Endothelial cell (in vitro differentiated cells): Measurements from ENCODE around the gene KIAA1191. TPM values are rescaled to one million over a fixed set of nuclear protein-coding genes. Genes with fewer than 3 reads are reported as not detected.

ENCODE experiments used
- DNase-seq: peaks from one replicate; pipeline ENCODE4 v3.0.0; 2021; ENCODE audit warnings: low spot score
- H3K27ac Mint-ChIP-seq: one replicate; pipeline ENCODE4 v1.8.0; 2021; ENCODE audit warnings: mixed read lengths, inconsistent platforms; ENCODE audit not compliant: unreplicated experiment
- H3K27me3 Mint-ChIP-seq: one replicate; pipeline ENCODE4 v1.8.0; 2021; ENCODE audit warnings: mild to moderate bottlenecking, moderate library complexity, mixed read lengths, inconsistent platforms; ENCODE audit not compliant: unreplicated experiment
- H3K36me3 Mint-ChIP-seq: one replicate; pipeline ENCODE4 v1.8.0; 2021; ENCODE audit warnings: mild to moderate bottlenecking, low read depth, mixed read lengths, inconsistent platforms; ENCODE audit not compliant: unreplicated experiment
- H3K4me1 Mint-ChIP-seq: one replicate; pipeline ENCODE4 v1.8.0; 2021; ENCODE audit warnings: mild to moderate bottlenecking, mixed read lengths, inconsistent platforms; ENCODE audit not compliant: unreplicated experiment
- H3K4me3 Mint-ChIP-seq: one replicate; pipeline ENCODE4 v1.8.0; 2021; ENCODE audit warnings: mild to moderate bottlenecking, mixed read lengths, inconsistent platforms; ENCODE audit not compliant: unreplicated experiment
- H3K9me3 Mint-ChIP-seq: one replicate; pipeline ENCODE4 v1.8.0; 2021; ENCODE audit warnings: mixed read lengths, inconsistent platforms; ENCODE audit not compliant: unreplicated experiment
- total RNA-seq: library from RNA; stranded (reverse); fragmentation: NEBNext Ultra II Directional; extraction: Animal tissue kit (Norgen Biotek cat#: 25700); gene quantifications from one replicate; pipeline ENCODE4 v1.2.1, GENCODE V29; 2021; ENCODE audit not compliant: unreplicated experiment
- TF ChIP-seq, protein P1 (sequence below): fragments of 200-600 bp; sonication (generic); IDR thresholded peaks from one replicate; pipeline ENCODE4 v1.5.0; 2021; ENCODE audit warnings: antibody characterized with exemption; ENCODE audit not compliant: unreplicated experiment

Gene KIAA1191
- total RNA-seq, 1 donor from 2014 or later, result 122 TPM

GRCh38 chr5:176381979-176382378, 20.4 kb upstream of the KIAA1191 start:
- no peak for DNase-seq
- H3K4me3 Mint-ChIP-seq, result no peak overlapping the region
- H3K4me1 Mint-ChIP-seq, result peaks cover under 1% of the 10 kb centered on the region
- H3K36me3 Mint-ChIP-seq, result peaks cover 15% of the 10 kb centered on the region
- no peaks in the 10 kb centered on the region for H3K27me3 Mint-ChIP-seq
- H3K27ac Mint-ChIP-seq, result no peak overlapping the region
- H3K9me3 Mint-ChIP-seq, result no peaks in the 10 kb centered on the region
- TF ChIP-seq, protein P1, sequence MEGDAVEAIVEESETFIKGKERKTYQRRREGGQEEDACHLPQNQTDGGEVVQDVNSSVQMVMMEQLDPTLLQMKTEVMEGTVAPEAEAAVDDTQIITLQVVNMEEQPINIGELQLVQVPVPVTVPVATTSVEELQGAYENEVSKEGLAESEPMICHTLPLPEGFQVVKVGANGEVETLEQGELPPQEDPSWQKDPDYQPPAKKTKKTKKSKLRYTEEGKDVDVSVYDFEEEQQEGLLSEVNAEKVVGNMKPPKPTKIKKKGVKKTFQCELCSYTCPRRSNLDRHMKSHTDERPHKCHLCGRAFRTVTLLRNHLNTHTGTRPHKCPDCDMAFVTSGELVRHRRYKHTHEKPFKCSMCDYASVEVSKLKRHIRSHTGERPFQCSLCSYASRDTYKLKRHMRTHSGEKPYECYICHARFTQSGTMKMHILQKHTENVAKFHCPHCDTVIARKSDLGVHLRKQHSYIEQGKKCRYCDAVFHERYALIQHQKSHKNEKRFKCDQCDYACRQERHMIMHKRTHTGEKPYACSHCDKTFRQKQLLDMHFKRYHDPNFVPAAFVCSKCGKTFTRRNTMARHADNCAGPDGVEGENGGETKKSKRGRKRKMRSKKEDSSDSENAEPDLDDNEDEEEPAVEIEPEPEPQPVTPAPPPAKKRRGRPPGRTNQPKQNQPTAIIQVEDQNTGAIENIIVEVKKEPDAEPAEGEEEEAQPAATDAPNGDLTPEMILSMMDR, result no peak

DNA sequence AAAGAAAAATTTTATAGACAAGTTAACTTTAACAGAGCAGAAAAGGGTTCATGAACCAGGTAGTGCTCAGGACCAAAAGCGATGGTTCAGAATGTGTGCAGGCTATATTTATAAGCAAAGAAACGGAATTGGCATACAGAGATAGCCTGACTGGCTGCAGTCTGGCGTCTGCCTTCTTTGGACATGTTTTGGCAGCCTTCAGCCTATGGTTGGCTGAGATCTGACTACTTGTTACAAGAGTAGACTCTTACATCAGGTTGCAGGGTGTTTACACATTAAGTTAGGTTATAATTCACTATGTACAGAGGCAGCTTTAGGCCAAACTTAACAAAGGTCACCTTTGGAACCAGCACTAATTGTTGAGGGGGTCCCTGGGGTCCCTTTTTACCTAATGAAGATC, 19.9 kb upstream of the KIAA1191 start:
- H3K27ac Mint-ChIP-seq, result no peak overlapping the region
- peaks cover 15% of the 10 kb centered on the region for H3K36me3 Mint-ChIP-seq
- H3K4me3 Mint-ChIP-seq, result no peak overlapping the region
- H3K27me3 Mint-ChIP-seq, result no peaks in the 10 kb centered on the region
- DNase-seq, result no peak
- TF ChIP-seq, protein P1, result no peak
- no peaks in the 10 kb centered on the region for H3K4me1 Mint-ChIP-seq
- no peaks in the 10 kb centered on the region for H3K9me3 Mint-ChIP-seq

- DNase-seq, result no peak
- TF ChIP-seq, protein P1, result no peak
- H3K9me3 Mint-ChIP-seq, result no peaks in the 10 kb centered on the region
- H3K4me3 Mint-ChIP-seq, result no peak overlapping the region
- no peak overlapping the region for H3K27ac Mint-ChIP-seq
- no peaks in the 10 kb centered on the region for H3K4me1 Mint-ChIP-seq
- H3K27me3 Mint-ChIP-seq, result no peaks in the 10 kb centered on the region
- peaks cover 12% of the 10 kb centered on the region for H3K36me3 Mint-ChIP-seq
Measured at GRCh38 chr5:176379881-176380280, 18.3 kb upstream of the KIAA1191 start.

GRCh38 chr5:176373100-176373818, 11.7 kb upstream of the KIAA1191 start:
- no peaks in the 10 kb centered on the region for H3K9me3 Mint-ChIP-seq

More at GRCh38 chr5:176373100-176373818, 11.7 kb upstream of the KIAA1191 start:
- TF ChIP-seq, protein P1, result no peak
- Mint-ChIP-seq H3K4me3 (no peak overlapping the region), H3K36me3 (peaks cover 4% of the 10 kb centered on the region), H3K4me1 (no peaks in the 10 kb centered on the region), H3K27me3 (no peaks in the 10 kb centered on the region), H3K27ac (no peak overlapping the region)
- no peak for DNase-seq
